ENCODE data around the gene LAMP5.

Gene LAMP5

DNA sequence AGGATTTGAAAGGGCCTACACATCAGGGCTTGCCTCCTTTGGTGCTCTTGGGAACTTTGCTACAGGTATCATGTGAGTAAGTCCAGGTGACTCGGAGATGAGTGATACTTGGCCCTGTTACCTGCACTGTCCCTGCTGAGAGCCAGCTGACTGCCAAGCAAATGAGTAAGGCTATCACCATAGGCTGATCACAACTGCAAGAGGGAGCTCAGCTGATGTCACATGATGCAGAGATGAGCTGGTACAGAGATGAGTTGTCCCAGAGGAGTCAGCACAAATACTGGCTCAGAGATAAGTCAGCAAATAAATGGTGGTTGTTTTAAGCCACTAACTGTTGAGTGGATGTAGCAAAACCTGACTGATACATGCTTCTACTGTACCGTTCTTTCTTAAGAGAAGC, 41.4 kb downstream of the LAMP5 start:
- DNase-seq (ENCODE audit: extremely low read depth, low read depth): no peak
- TF ChIP-seq CTCF (IDR thresholded peaks at IDR 0.05; ENCODE audit: low read depth, low read length): no peak

DNA sequence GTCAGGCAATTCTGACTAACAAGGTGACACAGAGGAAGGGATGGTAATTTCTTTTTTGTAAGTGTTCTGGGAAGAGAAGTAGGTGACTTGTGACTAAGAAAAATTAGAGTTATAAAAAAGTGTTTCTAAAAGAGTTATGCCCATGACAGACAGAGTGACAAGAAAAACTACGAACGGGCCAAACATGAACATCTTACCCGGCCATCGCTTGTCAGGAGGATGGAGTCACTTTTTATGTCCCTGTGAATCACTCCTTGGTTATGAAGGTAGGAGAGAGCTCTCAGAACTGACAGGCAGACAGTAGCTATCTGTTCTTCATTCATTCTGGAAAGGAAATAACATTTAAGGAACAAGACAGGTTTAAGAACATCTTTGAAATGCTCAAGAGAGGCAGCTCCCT, 43.0 kb downstream of the LAMP5 start:
- no peak for TF ChIP-seq CTCF (IDR thresholded peaks at IDR 0.05; ENCODE audit: low read depth, low read length)
- no peak for DNase-seq (ENCODE audit: extremely low read depth, low read depth)

GRCh38 chr20:9565910-9566550, 51.6 kb downstream of the LAMP5 start:
- no peak for TF ChIP-seq CTCF (IDR thresholded peaks at IDR 0.05; ENCODE audit: low read depth, low read length)
- DNase-seq (ENCODE audit: extremely low read depth, low read depth): no peak

- TF ChIP-seq CTCF (IDR thresholded peaks at IDR 0.05; ENCODE audit: low read depth, low read length): no peak
- DNase-seq (ENCODE audit: extremely low read depth, low read depth): no peak
Measured at GRCh38 chr20:9566977-9567376, 52.6 kb downstream of the LAMP5 start.

DNA sequence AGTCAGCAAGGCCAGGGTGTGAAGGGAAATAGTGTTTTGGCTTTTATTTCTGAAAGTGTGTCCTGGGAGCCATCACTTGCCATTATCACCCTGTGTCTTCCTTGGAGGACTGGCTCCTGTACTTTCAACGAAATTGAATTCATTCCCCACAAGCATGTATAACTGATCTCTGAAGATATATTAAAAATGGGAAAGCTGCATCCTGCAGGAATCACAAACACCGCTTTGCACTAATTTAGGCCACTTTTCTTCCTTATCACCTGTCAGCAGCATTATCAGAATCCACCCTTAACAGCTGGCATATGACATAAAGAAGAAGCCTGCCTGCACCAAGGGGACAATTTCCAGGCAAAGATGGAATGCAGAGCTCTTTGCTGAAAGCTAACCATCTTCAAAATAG, 56.2 kb downstream of the LAMP5 start:
- no peak for TF ChIP-seq CTCF (IDR thresholded peaks at IDR 0.05; ENCODE audit: low read depth, low read length)
- DNase-seq (ENCODE audit: extremely low read depth, low read depth): no peak

DNA sequence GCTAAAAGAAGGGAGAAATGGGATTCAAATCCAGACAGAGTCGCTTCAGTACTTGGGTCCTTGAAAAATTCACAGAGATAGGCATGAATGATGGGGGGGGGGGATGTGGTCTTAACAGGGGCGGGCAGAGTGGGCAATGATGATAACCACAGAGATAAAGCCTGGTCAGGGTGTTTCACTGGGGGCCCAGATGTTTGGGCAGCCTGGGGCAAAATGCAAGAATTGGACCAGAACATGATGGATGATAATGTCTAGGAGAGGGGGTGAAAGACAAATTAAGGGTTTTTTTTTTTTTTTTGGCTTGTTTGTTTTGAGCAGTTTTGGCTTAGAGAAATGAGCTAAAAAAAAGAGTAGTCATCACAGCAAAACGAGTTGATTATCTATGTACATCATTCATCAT, 57.4 kb downstream of the LAMP5 start:
- DNase-seq (ENCODE audit: extremely low read depth, low read depth): no peak
- TF ChIP-seq CTCF (IDR thresholded peaks at IDR 0.05; ENCODE audit: low read depth, low read length): no peak

DNA sequence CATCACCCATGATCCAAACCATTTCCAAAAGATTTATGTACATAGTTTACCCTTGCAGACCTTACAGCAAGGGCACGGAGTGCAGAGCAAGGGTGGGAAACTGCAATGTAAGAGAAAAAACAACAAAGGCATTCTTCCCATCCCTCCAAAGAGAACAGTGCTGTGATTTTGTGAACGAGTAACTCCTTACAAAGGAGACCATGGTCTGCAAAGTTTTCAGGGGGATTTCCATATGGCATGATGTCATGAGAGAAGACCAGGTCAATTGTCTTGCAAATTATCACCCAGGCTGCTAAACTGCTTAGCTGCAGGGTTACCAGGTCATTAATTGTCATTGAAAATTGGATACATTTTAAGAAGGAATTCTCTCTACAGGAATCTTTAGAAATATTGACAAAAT, 58.3 kb downstream of the LAMP5 start:
- no peak for TF ChIP-seq CTCF (IDR thresholded peaks at IDR 0.05; ENCODE audit: low read depth, low read length)
- no peak for DNase-seq (ENCODE audit: extremely low read depth, low read depth)

Data from AG09319 (cell line).